HG03520 (cell line): ENCODE data around the gene CHP1.
"Not testable (repeated sequence)": the region's sequence is repeated elsewhere in the genome, so short reads cannot be mapped to it uniquely, and the experiment has no call there.

Experiments
- ATAC-seq: cut with Tn5 transposase; IDR thresholded peaks from one replicate; pipeline ENCODE4 v1.9.1; 2021; ENCODE audit warnings: mild to moderate bottlenecking, moderate library complexity; ENCODE audit not compliant: unreplicated experiment

Gene CHP1

DNA sequence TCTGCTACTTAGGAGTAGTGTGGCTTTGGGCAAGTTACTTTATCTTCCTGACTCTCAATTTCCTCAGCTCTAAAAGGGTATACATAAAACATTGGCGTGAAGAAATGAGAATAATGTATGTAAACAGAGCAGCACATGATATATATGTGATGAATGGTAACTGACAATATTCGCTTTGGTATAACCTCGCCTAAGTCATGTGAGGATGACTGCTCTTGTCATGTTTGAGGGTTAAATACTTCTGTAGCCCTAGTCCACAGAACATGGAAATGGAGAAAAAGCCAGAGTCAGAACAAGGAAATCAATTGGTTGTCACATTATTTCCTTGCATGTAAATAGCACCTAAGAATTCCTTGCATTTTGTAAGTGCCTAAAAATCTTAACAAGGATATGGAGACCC lies 25.0 kb downstream of the CHP1 start:
- no peak for ATAC-seq

- ATAC-seq, result no peak
These were observed 25.5 kb downstream of the CHP1 start for GRCh38 chr15:41256577-41257038.

DNA sequence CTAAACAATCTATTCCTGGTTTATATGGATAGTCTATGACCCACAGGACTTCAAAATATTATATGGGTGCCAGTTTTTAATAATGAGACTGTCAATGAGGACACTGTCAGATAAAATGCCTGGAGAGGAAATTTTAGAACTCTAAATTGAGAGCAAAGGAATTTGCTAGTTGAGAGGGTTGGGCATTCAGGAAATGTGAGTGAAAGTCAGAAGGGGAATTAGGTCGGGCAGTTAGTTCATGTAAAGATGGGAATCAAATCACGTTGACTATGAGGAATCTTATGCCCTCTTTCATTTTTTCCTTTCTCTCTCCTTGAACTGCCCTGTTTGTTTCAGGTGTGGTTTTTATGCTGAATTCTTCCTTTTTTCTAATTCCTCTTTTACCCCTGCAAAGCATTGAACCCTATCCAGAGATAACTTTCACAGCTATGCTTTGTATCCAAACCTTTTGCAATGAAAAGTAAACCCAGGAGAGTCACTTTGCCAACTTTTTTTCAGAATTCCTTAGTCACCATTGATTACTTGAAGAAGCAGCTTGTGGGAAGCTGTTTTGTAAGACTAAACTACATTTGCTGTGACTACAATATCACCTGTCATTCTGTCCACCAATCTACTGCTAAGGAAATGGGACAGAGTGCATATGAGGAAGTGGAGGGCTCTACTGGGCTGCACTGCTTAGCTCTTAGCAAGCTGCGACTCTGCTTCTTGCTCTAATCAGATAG lies 27.8 kb downstream of the CHP1 start:
- ATAC-seq, result no peak

DNA sequence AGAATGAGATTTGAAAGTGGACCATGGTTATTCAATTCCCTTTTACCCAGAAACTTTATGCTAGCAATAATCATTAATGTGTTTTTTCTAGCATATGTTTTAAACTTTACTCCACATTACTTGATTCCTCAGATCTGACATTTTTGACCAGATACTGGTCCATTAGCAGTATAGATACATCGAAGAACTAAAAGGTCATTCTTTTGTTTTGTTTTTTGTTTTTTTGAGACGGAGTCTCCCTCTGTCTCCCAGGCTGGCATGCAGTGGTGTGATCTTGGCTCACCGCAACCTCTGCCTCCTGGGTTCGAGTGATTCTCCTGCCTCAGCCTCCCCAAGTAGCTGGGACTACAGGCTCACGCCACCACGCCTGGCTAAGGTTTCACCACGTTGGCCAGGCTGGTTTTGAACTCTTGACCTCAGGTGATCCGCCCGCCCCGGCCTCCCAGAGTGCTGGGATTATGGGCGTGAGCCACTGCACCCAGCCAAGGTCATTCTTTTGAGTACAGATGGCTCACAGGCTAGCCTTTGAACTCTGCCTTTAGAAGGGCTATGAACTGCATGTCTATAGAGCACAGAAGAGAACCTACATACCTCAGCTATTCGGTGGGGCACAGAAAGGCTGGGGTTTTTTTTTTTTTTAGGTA lies 28.6 kb downstream of the CHP1 start:
- ATAC-seq, result no peak

GRCh38 chr15:41260924-41261323 lies 29.9 kb downstream of the CHP1 start:
- ATAC-seq, result not testable (repeated sequence)

- no peak for ATAC-seq
These were observed 31.5 kb downstream of the CHP1 start for GRCh38 chr15:41262571-41262970.

DNA sequence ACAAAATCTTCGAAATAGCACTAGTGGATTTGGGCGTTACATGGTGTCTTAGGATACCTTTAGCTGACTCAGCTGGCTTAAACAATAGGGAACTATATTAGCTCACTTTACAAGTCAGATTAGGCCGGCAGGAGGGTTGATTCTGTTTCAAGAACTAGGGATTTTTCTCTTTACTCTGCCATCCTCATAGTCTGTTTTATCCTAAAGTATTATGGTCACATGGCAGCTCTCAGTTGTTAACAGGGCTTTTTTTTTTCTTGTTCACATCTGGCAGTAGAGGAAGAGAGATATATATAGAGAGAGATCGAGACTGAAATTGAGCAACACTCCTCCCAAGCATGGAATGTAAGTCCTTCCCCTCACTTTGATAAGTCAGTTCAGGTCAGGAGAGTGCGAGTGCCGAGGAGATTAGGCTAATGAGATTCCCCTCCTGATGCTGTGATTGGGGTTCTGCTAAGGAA lies 32.9 kb downstream of the CHP1 start:
- no peak for ATAC-seq

- no peak for ATAC-seq
These were observed 38.8 kb downstream of the CHP1 start for GRCh38 chr15:41269887-41270286.

DNA sequence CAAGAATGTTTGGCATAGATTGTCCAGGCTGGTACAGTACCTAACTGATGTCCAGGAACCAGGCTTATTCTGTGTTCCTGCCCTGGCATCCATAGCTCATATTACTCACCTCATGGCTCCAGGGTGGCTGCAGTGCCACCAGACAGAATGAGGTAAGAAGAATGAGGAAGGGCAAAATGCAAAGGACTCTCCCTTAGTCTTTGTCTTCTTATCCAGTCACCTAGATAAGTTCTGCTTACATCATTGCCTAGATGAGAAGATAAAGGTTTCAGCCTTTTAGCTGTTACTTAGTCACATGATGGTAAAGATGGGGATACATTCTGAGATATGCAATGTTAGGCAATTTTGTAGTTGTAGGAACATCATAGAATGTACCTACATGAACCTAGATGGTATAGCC lies 45.8 kb downstream of the CHP1 start:
- ATAC-seq, result no peak

GRCh38 chr15:41278319-41278718 lies 47.3 kb downstream of the CHP1 start:
- no peak for ATAC-seq

DNA sequence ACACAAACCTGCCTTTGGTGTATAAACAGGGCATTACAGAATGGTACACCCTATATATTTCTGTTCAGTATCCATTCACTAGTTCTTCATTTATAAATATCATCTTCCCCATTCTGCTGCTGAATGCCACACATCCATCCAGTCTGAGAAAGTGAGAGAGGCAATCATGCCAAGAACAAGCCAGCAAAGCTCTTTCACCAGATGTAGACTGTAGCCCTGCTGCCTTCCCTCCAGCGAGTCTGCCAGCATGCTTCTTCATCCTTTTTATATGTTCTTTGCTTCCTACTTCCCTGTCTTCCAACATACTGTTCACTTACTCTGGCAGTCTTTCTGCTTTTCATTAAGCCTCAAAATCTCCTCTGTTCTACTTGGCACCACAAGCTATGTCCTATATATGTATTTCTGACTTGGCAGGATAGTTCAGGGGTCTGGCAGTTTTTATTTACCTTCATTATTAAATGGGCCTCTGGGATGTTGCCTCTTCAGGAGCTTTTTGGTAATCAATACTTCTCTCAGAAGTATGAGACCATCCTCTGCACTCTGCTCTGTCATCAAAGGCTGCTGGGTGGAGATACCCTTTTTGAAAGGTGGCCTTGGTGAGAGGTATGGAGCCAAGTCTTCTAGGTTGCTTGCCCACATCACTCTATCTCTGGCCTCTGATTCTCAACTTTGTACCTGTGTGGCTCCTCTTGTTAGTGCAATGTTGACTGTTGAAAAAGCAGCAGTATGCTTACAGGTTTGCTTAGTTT lies 48.6 kb downstream of the CHP1 start:
- no peak for ATAC-seq

DNA sequence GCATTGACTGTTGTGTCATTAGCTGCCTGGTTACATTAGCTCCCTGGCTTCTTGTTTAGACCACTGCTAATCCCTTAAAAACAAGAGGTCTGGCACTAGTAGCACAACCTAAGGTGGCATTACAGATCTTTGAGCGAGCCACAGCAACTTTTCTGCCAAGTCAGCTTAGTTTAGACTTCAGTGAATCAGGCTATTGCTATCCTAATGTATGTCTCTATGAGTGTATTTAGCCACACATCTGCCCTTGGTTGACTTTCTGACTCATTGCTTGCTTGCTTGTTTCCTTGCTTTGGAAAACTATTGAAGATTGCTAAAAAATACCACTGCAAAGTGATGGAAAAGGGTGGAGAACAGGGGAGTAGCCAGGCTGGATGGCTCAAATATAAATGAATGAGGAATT lies 50.2 kb downstream of the CHP1 start:
- ATAC-seq, result no peak

DNA sequence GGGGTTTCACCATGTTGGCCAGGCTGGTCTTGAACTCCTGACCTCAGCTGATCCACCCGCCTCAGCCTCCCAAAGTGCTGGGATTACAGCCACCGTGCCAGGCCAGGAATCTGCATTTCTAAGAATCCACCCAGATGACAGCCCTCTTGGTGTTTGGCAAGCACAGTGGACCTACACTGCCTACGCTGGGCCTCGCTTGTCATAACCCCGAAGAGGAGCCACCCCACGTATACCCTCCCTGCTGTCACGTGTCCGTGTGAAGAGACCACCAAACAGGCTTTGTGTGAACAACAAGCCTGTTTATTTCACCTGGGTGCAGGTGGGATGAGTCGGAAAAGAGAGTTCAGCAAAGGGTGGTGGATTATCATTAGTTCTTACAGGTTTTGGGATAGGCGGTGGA lies 51.4 kb downstream of the CHP1 start:
- ATAC-seq, result not testable (repeated sequence)

DNA sequence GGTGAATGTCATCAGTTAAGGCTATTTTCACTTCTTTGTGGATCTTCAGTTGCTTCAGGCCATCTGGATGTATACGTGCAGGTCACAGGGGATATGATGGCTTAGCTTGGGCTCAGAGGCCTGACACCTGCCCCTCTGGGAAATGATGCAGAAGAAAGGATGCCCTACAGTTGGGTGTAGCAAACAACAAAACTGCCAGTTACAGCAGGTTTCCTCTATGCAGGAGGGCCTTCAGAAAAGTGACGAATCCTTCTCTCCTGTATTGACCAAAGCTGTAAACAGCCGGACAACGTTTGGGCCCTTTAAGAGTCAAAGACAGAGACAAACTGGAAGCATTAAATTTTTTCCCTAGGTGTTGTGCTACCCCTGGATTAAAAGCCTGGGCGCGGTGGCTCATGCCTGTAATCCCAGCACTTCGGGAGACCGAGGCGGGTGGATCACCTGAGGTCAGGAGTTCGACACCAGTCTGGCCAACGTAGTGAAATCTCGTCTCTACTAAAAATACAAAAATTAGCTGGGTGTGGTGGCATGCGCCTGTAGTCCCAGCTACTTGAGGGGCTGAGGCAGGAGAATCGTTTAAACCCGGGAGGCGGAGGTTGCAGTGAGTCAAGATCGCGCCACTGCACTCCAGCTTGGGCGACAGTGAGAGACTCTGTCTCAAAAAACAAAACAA lies 52.0 kb downstream of the CHP1 start:
- ATAC-seq, result not testable (repeated sequence)

- peak; percentile 90 for ATAC-seq
These were observed 52.8 kb downstream of the CHP1 start for GRCh38 chr15:41283653-41284426.

GRCh38 chr15:41284427-41285177 lies 53.5 kb downstream of the CHP1 start:
- no peak for ATAC-seq

DNA sequence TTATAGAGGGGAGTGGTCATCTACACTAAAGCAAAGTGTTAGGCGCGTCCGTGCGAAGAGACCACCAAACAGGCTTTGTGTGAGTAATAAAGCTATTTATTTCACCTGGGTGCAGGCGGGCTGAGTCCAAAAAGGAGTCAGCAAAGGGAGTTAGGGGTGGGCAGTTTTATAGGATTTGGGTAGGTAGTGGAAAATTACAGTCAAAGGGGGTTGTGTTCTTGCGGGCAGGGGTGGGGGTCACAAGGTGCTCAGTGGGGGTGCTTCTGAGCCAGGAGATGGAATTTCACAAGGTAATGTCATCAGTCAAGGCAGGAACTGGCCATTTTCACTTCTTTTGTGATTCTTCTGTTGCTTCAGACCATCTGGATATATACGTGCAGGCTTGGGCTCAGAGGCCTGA lies 54.2 kb downstream of the CHP1 start:
- no peak for ATAC-seq

DNA sequence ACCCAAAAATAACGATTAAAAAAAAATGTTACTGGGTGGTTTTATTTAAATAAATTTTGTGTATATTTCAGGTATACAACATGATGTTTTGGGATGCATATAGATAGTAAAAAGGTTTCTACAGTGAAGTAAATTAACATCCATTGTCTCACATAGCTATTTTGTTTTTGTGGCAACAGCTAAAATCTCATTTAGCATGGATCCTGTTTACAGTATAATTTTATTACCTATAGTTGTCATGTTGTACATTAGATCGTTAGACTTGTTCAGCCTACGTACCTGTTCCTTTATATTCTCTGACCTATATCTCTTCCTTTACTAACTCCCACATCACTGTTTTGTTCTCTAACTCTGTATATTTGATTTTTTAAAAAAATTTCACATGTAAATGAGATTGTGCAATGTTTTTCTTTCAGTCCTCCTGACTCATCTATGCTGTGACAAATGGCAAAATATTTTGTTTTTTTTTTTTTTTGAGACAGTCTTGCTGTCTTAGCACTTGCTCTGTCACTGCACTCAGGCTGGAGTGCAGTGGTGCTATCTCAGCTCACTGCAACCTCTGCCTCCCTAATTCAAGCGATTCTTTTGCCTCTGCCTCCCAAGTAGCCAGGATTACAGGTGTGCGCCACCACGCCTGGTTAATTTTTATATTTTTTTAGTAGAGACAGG lies 55.7 kb downstream of the CHP1 start:
- no peak for ATAC-seq

DNA sequence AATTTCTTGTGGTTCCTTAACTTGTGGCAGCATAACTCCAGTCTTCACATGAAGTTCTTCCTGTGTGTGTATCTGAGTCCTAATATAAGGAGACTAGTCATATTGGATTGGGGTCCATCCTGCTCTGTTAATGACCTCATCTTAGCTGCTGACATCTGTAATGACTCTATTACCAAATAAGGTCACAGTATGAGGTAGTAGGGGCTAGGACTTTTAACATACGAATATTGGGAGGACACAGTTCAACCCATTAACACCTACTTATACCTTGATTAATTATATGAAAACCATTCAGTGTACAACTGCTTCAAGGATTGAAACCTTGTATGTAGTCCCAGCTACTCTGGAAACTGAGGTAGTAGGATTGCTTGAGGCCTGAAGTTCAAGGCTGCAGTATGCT lies 57.4 kb downstream of the CHP1 start:
- ATAC-seq, result no peak
